Activated CD4-positive, alpha-beta T cell treated with anti-CD3 and anti-CD28 coated beads for 48 hours (primary cell): ENCODE measurements around the gene PLXNC1.

Source experiments
- DNase-seq: peaks from one replicate; pipeline ENCODE4 v3.0.0-alpha.2; 2020

The PLXNC1 gene

DNA sequence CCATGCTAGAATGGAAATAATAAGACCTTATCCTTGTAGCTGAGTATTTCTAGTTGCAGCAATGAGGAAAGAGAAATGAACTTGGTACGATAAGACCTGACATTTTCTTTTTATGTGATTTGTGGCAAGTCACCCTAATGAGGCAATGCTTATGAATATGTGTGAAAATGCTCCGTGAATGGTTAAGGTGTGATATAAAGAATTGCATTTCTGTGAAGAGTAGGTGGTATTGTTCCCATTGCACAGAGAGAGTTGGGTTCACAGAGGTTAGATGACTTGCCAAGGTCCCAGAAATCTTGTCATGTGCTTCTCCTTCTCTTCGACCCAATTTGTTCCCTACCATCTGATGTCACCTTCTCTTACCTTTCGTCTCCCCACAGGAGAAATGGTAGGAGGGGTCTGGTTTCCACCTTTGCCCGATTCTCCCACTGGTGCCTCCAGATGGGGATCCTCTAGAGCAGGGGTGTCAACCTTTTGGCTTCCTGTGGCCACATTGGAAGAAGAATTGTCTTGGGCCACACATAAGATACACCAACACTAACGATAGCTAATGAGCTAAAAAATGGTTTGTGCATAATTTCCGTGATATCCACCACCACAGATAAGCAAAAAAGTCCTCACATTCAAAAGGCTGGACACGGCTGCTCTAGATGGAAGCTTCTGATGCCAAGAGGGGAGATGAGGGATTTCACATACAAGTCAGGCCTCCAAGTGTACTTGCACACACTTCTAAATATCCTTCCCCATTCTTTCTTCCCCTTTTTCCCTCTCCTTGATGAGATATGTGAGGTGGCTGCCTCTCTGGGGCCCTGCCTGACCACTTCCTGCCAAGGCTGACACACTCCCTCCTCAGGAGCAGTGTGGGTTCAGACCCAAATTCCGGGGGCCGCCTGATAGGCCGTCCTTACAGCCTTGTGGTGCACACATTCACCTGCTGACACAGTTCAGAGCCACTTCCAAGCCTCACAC lies 96.1 kb downstream of the PLXNC1 start:
- DNase-seq: peak; percentile 65

- DNase-seq: no peak
These were observed 97.4 kb downstream of the PLXNC1 start for GRCh38 chr12:94245631-94246383.

DNA sequence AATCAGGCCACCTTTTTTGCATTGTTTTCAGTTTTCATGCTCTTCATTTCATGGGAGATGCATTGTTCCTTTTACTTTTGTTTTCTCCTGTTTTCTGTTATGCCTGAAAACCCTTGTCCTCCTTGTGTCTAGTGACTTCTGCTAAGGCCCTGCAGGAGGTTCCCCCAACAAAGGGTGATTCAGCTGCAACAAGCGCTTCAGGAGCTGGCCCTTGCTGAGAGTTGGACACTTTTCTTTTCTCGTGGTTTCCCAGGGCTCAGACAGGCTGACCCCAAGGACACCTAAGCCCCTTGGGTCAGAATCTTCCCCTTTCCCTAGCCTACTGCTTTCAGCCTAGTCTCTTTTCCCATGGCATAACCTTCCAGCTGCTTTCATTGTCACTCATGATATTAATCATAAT lies 98.9 kb downstream of the PLXNC1 start:
- no peak for DNase-seq

- no peak for DNase-seq
These were observed 100.2 kb downstream of the PLXNC1 start for GRCh38 chr12:94248582-94248981.

DNA sequence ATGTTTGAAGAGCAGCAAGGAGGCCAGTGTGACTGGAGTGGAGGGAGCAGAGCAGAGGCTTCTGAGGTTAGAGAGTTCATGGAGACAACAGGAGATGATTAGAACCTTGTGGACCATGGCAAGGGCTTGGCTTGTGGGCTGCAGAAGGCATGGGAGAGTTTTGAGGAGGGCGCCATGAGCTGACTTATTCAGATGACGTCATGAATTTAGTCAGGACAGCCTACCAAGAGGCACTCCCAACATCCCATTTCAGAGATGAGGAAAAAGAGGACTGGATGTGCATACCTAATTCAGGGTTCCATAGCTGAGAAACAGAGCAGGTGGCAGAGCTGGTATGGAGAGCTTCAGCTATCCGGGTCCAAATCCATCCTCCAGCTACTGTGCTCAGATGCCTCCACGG lies 101.8 kb downstream of the PLXNC1 start:
- no peak for DNase-seq

DNA sequence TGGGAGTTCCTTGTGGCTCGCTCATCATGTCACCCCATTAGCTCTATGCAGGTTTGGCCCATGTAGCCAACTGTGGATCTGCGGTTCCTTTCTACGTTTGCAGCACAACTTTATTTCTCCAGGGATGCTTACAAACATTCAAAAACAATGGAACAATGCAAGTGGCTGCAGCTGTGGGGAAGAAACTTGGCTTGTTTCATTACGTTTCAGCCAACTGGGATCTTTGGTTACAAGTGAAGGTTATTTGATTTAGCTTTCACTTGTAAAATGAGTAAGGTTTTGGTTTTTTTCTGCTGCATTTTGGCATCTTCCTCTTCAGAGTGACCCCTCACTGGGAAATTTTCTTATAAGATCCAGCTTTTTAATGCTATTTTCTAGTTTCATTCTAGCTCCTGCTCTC lies 105.9 kb downstream of the PLXNC1 start:
- no peak for DNase-seq

DNA sequence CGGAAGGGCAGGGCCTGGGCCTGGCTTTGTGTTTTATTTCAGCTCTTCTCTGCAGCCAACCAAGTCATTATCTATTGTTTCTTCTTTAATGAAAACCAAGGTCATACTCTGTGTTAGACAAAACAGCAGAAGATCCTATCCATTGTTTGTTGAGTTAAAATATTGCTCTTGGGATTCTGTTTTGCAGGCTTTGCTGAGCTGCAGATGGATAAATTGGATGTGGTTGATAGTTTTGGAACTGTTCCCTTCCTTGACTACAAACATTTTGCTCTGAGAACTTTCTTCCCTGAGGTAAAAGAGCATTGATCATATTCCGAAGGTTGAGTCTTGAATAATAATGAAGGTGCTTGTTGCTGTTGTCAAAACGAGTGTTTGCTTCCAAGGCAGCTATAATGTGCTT lies 106.6 kb downstream of the PLXNC1 start:
- no peak for DNase-seq

- DNase-seq: no peak
These were observed 107.1 kb downstream of the PLXNC1 start for GRCh38 chr12:94255428-94255827.

- no peak for DNase-seq
These were observed 110.2 kb downstream of the PLXNC1 start for GRCh38 chr12:94258593-94258992.

GRCh38 chr12:94260017-94260416 lies 111.6 kb downstream of the PLXNC1 start:
- no peak for DNase-seq

DNA sequence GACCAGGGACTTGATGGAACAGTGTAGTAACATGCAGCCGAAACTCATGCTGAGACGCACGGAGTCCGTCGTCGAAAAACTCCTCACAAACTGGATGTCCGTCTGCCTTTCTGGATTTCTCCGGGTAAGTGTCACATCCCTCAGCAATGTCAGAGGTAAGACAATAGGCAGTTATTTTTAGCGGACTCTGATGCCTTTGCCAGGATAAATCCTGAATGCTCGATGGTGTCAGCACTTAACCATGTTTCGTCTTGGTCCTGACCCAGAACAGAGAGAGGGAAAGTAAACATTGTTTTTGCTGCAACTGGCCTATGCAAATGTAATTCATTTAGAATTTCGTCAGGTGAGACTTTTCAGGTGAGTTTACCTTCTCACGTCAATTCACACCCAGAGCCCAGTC lies 112.3 kb downstream of the PLXNC1 start:
- no peak for DNase-seq

DNA sequence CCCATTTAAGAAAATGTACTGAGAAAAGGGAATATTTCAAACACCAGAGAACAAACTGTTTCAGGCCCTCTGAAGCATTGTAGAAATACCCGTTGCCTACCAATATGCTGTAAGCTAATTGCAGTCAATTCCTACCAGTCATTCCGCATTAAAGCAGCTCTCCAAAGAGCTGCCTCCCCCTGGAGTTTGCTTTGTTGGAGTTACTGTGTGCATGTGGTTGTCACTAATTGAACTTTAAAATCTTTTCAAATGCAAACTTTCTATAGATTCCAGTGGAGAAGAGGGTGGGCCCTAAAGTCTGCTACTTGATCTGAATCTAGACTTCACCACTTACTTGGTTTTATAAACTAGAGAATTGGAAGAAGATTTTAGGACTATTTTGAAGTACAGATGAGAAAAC lies 112.7 kb downstream of the PLXNC1 start:
- DNase-seq: no peak

DNA sequence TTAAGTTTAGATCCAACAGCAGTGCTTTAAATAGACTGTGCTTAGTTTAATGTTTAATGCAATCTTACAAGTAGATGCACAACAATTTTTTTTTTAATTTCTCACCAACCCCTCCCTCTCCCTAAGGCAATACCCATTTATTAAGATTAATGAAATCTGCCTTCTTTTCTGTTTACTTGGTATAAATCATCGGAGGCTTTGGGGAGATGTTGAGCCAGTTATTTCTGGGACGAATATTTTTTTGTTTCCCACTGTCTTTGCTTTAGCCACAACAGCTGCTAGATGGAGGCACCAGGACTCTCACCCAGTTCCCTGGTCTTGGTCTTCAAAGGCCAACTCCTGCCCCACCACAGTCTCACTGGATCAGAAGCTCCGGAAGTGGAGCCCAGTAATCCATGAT lies 113.4 kb downstream of the PLXNC1 start:
- DNase-seq: no peak

DNA sequence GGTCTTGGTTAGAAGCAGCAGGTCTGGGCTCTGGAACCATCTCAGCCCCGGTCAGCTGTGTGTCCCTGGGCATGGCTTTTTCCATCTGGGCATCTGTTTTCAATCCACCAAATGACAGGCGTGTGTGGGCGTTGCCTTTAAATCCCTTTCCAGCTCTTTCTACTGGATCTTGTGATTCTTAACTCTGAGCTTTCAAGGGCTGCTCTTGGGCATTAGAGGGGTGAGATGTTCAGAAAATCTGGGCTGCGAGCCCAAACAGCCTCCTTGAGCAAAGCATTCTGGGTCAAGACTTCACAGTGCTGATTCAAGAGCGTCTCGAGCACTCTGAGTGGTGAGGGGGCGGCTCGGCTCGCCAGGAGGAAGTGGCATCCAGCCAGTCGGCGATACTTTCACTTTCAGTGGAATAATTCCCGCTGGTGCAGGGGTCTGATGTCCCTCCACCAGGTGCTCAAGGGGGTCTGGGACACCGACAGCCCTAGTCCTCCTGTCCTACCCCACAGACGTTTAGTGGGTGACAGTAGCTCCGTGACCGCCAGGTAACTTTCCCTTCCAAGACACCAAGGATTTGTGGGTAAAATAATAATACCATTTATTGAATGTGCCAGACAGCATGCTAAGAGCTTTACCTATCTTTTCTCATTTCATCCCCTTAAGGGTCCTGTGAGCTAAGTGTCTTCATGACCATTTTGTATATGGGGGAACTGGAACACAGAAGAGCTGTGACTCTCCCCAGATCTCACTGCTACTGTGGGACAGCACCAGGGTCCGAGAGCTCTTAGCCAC lies 114.0 kb downstream of the PLXNC1 start:
- peak; percentile 83 for DNase-seq

DNA sequence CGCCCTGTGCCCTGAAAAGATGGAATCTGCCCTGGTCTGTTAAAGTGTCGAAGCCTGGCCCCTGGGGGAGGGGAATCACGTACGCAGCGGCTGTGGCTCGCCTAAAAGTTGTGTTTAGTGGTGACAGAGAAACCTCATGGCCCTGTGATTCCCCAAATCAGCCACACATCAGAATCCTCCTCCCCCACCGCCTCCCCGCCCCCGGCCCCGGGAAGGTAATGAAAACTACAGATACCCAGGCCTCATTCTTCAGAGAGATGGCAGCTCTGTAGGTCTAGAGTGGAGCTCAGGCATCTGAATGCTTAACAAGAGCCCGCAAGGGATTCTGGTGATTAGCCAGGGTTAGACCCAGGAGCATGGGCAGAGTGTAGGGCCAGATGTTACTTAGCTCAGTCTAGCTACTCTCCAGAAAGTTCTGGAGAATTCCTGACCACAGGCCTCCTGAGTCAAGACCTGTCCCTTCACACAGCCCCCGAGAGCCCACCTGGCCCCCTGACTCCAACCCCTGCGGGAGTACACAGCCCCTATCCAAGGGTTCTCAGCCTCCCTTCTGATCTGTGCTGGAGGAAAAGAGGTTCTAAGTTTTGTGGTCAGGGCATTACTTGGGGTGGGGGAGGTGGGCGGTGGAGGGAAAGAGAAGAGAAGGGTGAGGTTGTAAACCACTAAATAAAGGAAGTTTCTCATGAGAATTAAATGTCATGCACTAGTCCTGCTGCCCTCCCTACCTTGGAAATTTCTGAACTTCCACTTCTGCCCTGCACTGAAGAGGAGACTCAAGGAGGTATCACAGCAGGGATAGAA lies 114.8 kb downstream of the PLXNC1 start:
- DNase-seq: peak; percentile 81

GRCh38 chr12:94263905-94264561 lies 115.7 kb downstream of the PLXNC1 start:
- DNase-seq: no peak

GRCh38 chr12:94264736-94265485 lies 116.5 kb downstream of the PLXNC1 start:
- no peak for DNase-seq

GRCh38 chr12:94265539-94265938 lies 117.2 kb downstream of the PLXNC1 start:
- no peak for DNase-seq

DNA sequence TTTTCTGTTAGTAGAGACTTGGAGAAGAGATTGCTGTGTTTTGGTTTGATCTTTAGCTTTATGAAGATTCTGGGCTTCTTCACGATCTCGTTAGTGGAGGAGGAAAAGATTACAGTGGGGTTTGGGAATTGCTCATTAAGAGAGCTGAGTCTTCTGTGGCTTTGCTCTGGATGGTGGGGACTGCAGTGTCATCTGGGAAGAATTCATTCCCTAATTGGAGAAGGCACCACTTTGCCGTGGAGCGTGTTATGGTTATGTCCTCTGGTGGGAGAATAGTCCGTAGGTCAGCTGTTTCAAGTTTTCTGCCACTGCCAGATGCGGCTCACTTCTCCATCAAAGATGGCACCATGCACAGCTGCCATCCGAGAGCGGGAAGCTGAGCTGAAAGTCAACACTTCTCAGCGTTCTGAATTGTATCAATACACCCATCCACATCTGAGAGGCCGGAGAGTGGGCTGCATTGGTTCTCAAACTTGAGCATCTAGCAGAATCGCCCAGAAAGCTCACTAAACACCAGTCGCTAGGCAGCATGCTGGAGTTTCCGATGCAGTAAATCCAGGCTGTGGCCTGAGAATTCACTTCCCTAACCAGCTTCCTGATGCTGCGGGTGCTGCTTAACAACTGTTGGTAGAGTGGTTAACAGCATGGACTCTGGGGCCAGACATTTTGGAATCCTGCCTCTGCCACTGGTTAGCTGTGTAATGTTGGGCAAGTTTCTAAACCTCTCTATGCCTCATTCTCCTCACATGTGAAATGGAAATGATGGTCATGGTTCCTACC lies 117.8 kb downstream of the PLXNC1 start:
- no peak for DNase-seq
